Colon (tissue), 2 donors: ENCODE data around the gene NTN5.
"Not testable (repeated sequence)": the region's sequence is repeated elsewhere in the genome, so short reads cannot be mapped to it uniquely, and the experiment has no call there.

Source experiments
- FAIRE-seq: peaks from 2 replicates; lab custom pipeline; 2012; peaks lifted over from hg19 to GRCh38; lab: Jason Lieb, UNC
- donor health status: control.
- donor health status: control.

The NTN5 gene

GRCh38 chr19:48672994-48673393 is at the start of gene NTN5:
TSS of gene NTN5 (minus strand) at chr19:48673017. CDS start at chr19:48670986, 2,031 bp downstream.
- no peak for FAIRE-seq

- FAIRE-seq: no peak
Observed at GRCh38 chr19:48722196-48722708, 49.4 kb upstream of the NTN5 start.

GRCh38 chr19:48720613-48721296 is 47.9 kb upstream of the NTN5 start:
- no peak for FAIRE-seq

- no peak for FAIRE-seq
Observed at GRCh38 chr19:48720251-48720612, 47.4 kb upstream of the NTN5 start.

GRCh38 chr19:48719263-48720171 is 46.7 kb upstream of the NTN5 start, which contains the start of gene MAMSTR:
TSS of gene MAMSTR (minus strand) at chr19:48719725. CDS start at chr19:48719031, 694 bp downstream.
- no peak for FAIRE-seq

- no peak for FAIRE-seq
Observed at GRCh38 chr19:48718711-48719231, 46.0 kb upstream of the NTN5 start.

GRCh38 chr19:48718106-48718505 is 45.3 kb upstream of the NTN5 start:
- FAIRE-seq: not testable (repeated sequence)

- no peak for FAIRE-seq
Observed at GRCh38 chr19:48716562-48717291, 43.9 kb upstream of the NTN5 start.

- no peak for FAIRE-seq
Observed at GRCh38 chr19:48715681-48716171, 42.9 kb upstream of the NTN5 start.

- no peak for FAIRE-seq
Observed at GRCh38 chr19:48714759-48715675, 42.2 kb upstream of the NTN5 start.

GRCh38 chr19:48713864-48714755 is 41.3 kb upstream of the NTN5 start:
- no peak for FAIRE-seq

GRCh38 chr19:48713041-48713863 is 40.4 kb upstream of the NTN5 start:
- no peak for FAIRE-seq

- FAIRE-seq: no peak
Observed at GRCh38 chr19:48711106-48711662, 38.4 kb upstream of the NTN5 start.

- FAIRE-seq: no peak
Observed at GRCh38 chr19:48708471-48708870, 35.7 kb upstream of the NTN5 start.

GRCh38 chr19:48705431-48705830 is 32.6 kb upstream of the NTN5 start:
- FAIRE-seq: no peak

GRCh38 chr19:48703316-48703715 is 30.5 kb upstream of the NTN5 start:
- FAIRE-seq: no peak

- FAIRE-seq: no peak
Observed at GRCh38 chr19:48702701-48703100, 29.9 kb upstream of the NTN5 start.

- no peak for FAIRE-seq
Observed at GRCh38 chr19:48698046-48698445, 25.2 kb upstream of the NTN5 start.
